MM.1S (cell line): ENCODE measurements around the gene LRRN2.

Experiments
- DNase-seq: peaks from one replicate; pipeline ENCODE4 v3.0.0-alpha.2; 2015
- H2AFZ ChIP-seq: fragments of 300-600 bp; sonication (generic); 2 replicates; pipeline ENCODE4 v1.6.0; 2016; ENCODE audit warnings: antibody characterized with exemption, low read length
- H3F3A ChIP-seq: fragments of 300-600 bp; sonication (generic); 2 replicates; pipeline ENCODE4 v1.6.1; 2016; ENCODE audit warnings: mild to moderate bottlenecking, antibody characterized with exemption, low read length, moderate library complexity, mixed read lengths; ENCODE audit not compliant: insufficient read depth
- H3K27ac ChIP-seq: fragments of 300-600 bp; sonication (generic); 2 replicates; pipeline ENCODE4 v1.5.1; 2016; ENCODE audit warnings: mild to moderate bottlenecking, low read length
- H3K27me3 ChIP-seq: fragments of 300-600 bp; sonication (generic); replicated peaks from 2 replicates; pipeline ENCODE4 v1.6.0; 2016; ENCODE audit warnings: low read length; ENCODE audit not compliant: insufficient read depth
- H3K36me3 ChIP-seq: fragments of 300-600 bp; sonication (generic); replicated peaks from 2 replicates; pipeline ENCODE4 v1.6.1; 2016; ENCODE audit warnings: mild to moderate bottlenecking, low read length, mixed read lengths; ENCODE audit not compliant: insufficient read depth
- H3K4me1 ChIP-seq: fragments of 300-600 bp; sonication (generic); 2 replicates; pipeline ENCODE4 v1.6.1; 2016; ENCODE audit warnings: low read length, mixed read lengths
- H3K4me2 ChIP-seq: fragments of 300-600 bp; sonication (generic); 2 replicates; pipeline ENCODE4 v1.6.0; 2016; ENCODE audit warnings: low read depth, low read length
- H3K4me3 ChIP-seq: fragments of 300-600 bp; sonication (generic); 2 replicates; pipeline ENCODE4 v1.5.1; 2016; ENCODE audit warnings: low read length, mixed read lengths
- H3K79me2 ChIP-seq: fragments of 300-600 bp; sonication (generic); 2 replicates; pipeline ENCODE4 v1.6.1; 2016; ENCODE audit warnings: mixed run types, low read length, mixed read lengths
- H3K9ac ChIP-seq: fragments of 300-600 bp; sonication (generic); 2 replicates; pipeline ENCODE4 v1.6.1; 2016; ENCODE audit warnings: low read length, mixed read lengths
- H3K9me2 ChIP-seq: fragments of 300-600 bp; sonication (generic); replicated peaks from 2 replicates; pipeline ENCODE4 v1.6.1; 2016; ENCODE audit warnings: mild to moderate bottlenecking, low read length, mixed read lengths; ENCODE audit not compliant: insufficient read depth
- H3K9me3 ChIP-seq: fragments of 300-600 bp; sonication (generic); replicated peaks from 2 replicates; pipeline ENCODE4 v1.6.1; 2016; ENCODE audit warnings: mild to moderate bottlenecking, low read length, mixed read lengths; ENCODE audit not compliant: insufficient read depth
- H4K20me1 ChIP-seq: fragments of 300-600 bp; sonication (generic); 2 replicates; pipeline ENCODE4 v1.6.1; 2016; ENCODE audit warnings: mild to moderate bottlenecking, low read length, moderate library complexity, mixed read lengths; ENCODE audit not compliant: insufficient read depth
- EZH2 ChIP-seq: fragments of 300-600 bp; sonication (generic); optimal IDR thresholded peaks from 2 replicates; pipeline ENCODE3; 2017; ENCODE audit warnings: low read depth, mild to moderate bottlenecking, antibody characterized with exemption, low read length, mixed read lengths
- EZH2phosphoT487 ChIP-seq: fragments of 300-600 bp; sonication (generic); IDR thresholded peaks from 2 replicates; pipeline ENCODE4 v1.6.1; 2018; ENCODE audit warnings: antibody characterized with exemption, low read length
- TF ChIP-seq, protein P1 (sequence below): fragments of 300-600 bp; sonication (generic); IDR thresholded peaks from 2 replicates; pipeline ENCODE4 v1.5.1; 2016; ENCODE audit warnings: antibody characterized with exemption, low read length, mixed read lengths

Gene LRRN2

GRCh38 chr1:204623894-204624361 lies 61.6 kb downstream of the LRRN2 start:
- H4K20me1 ChIP-seq = no peaks in the 10 kb centered on the region
- no peaks in the 10 kb centered on the region for H3K79me2 ChIP-seq
- peak; percentile 30 for DNase-seq
- H3K9me2 ChIP-seq = no peaks in the 10 kb centered on the region
- no peaks in the 10 kb centered on the region for H3K4me1 ChIP-seq
- no peak for TF ChIP-seq EZH2
- TF ChIP-seq, protein P1, sequence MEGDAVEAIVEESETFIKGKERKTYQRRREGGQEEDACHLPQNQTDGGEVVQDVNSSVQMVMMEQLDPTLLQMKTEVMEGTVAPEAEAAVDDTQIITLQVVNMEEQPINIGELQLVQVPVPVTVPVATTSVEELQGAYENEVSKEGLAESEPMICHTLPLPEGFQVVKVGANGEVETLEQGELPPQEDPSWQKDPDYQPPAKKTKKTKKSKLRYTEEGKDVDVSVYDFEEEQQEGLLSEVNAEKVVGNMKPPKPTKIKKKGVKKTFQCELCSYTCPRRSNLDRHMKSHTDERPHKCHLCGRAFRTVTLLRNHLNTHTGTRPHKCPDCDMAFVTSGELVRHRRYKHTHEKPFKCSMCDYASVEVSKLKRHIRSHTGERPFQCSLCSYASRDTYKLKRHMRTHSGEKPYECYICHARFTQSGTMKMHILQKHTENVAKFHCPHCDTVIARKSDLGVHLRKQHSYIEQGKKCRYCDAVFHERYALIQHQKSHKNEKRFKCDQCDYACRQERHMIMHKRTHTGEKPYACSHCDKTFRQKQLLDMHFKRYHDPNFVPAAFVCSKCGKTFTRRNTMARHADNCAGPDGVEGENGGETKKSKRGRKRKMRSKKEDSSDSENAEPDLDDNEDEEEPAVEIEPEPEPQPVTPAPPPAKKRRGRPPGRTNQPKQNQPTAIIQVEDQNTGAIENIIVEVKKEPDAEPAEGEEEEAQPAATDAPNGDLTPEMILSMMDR = peak; percentile 53
- no peak overlapping the region for H3K4me3 ChIP-seq
- no peak overlapping the region for H3K9ac ChIP-seq
- no peaks in the 10 kb centered on the region for H3K36me3 ChIP-seq
- no peak overlapping the region for H3K4me2 ChIP-seq
- no peaks in the 10 kb centered on the region for H3K9me3 ChIP-seq
- H3K27ac ChIP-seq = no peak overlapping the region
- no peaks in the 10 kb centered on the region for H3F3A ChIP-seq
- 0 out of 2 replicates have a peak, but pooled peaks cover 3% of the 10 kb centered on the region for H3K27me3 ChIP-seq
- H2AFZ ChIP-seq = no peak overlapping the region

- TF ChIP-seq, protein P1 = no peak
- TF ChIP-seq EZH2phosphoT487 (no peak), EZH2 (no peak)
- Histone ChIP-seq H3K27ac (no peak overlapping the region), H4K20me1 (no peaks in the 10 kb centered on the region), H3K4me1 (no peaks in the 10 kb centered on the region), H3K9me3 (no peaks in the 10 kb centered on the region), H3K79me2 (no peaks in the 10 kb centered on the region), H3K9me2 (no peaks in the 10 kb centered on the region), H2AFZ (no peak overlapping the region), H3K36me3 (no peaks in the 10 kb centered on the region), H3K27me3 (0 out of 2 replicates have a peak, but pooled peaks cover 3% of the 10 kb centered on the region), H3K4me3 (no peak overlapping the region), H3F3A (no peaks in the 10 kb centered on the region), H3K9ac (no peak overlapping the region), H3K4me2 (no peak overlapping the region)
- DNase-seq = no peak
These were observed 62.1 kb downstream of the LRRN2 start for GRCh38 chr1:204623365-204623893.

DNA sequence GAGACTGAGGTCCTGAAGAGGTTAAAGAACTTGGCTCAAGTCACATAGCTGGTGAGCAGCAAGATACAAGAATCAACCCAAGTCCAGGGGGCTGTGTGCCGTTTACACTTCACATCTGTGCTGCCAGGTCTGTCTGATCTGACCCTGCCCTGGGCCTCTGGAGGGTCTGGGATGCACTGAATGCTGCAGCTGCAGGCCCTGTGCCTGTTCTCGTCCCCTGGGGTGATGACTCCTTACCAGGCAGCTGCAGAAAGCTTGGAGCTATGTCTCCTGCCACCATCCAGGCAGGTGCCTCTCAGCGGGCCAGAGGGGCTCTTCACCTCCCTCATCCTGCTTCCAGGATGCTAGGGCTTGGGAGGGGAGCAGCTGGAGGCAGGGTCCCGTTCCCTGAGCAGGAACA lies 63.5 kb downstream of the LRRN2 start:
- Histone ChIP-seq H3K4me3 (no peak overlapping the region), H3K9me3 (no peaks in the 10 kb centered on the region), H3K36me3 (no peaks in the 10 kb centered on the region), H3F3A (no peaks in the 10 kb centered on the region), H3K9me2 (no peaks in the 10 kb centered on the region), H2AFZ (no peak overlapping the region), H3K4me1 (no peaks in the 10 kb centered on the region), H3K9ac (no peak overlapping the region), H4K20me1 (no peaks in the 10 kb centered on the region), H3K27ac (no peak overlapping the region), H3K79me2 (no peaks in the 10 kb centered on the region), H3K27me3 (0 out of 2 replicates have a peak, but pooled peaks cover 3% of the 10 kb centered on the region), H3K4me2 (no peak overlapping the region)
- DNase-seq = no peak
- no peak for TF ChIP-seq EZH2phosphoT487
- no peak for TF ChIP-seq EZH2
- TF ChIP-seq, protein P1 = no peak
